K562 (cell line): ENCODE data around the gene B4GALNT2. TPM values are rescaled to one million over a fixed set of nuclear protein-coding genes. Genes with fewer than 3 reads are reported as not detected.

Source experiments
- ZNF830 ChIP-seq: fragments of 250-450 bp; sonication (Bioruptor Pico); IDR thresholded peaks from 2 replicates; pipeline ENCODE4 v1.5.0; 2021; ENCODE audit warnings: mild to moderate bottlenecking
- polyA plus RNA-seq, 8 experiments: library from polyadenylated mRNA; depleted of rRNA in 4 of 8; stranded (reverse) in 5 of 8; unstranded in 3 of 8; fragments of >200 nt; fragmentation: Nextera tagmentation in 2 of 8; fragmentation: Illumina TruSeq in 1 of 8; extraction: Ambion mirVana in 2 of 8; extraction: Trizol in 1 of 8; gene quantifications; 2 replicates each; pipeline versions ENCODE4 v1.2.1 to v1.2.3, GENCODE V29; 2011 to 2014; ENCODE audit warnings: inconsistent platforms in 1 of 8, missing spikeins in 1 of 8
- total RNA-seq, 7 experiments: library from RNA; depleted of rRNA in 6 of 7; stranded (reverse); fragments of >200 nt in 6 of 7; fragmentation: Illumina TruSeq in 2 of 7; extraction: Trizol in 2 of 7; gene quantifications; 2 replicates each; pipeline versions ENCODE4 v1.2.1 to v1.2.3, GENCODE V29; 2011 to 2021; ENCODE audit warnings: low replicate concordance in 1 of 7
- TF ChIP-seq, protein P1 (sequence below): fragments of 450-650 bp; IDR thresholded peaks from 2 replicates; pipeline ENCODE4 v1.6.1; 2018; ENCODE audit not compliant: partially characterized antibody
- TF ChIP-seq, protein P2 (sequence below): fragments of 200-600 bp; sonication (generic); IDR thresholded peaks from one replicate; pipeline ENCODE4 v1.6.1; 2012; ENCODE audit warnings: mild to moderate bottlenecking, low read depth, low read length, inconsistent platforms

Gene B4GALNT2
- total and polyA plus RNA-seq, 9 of the 15 experiments (the other 6 are each of a cell fraction or from before 2014, with no cell fraction given): not detected

DNA sequence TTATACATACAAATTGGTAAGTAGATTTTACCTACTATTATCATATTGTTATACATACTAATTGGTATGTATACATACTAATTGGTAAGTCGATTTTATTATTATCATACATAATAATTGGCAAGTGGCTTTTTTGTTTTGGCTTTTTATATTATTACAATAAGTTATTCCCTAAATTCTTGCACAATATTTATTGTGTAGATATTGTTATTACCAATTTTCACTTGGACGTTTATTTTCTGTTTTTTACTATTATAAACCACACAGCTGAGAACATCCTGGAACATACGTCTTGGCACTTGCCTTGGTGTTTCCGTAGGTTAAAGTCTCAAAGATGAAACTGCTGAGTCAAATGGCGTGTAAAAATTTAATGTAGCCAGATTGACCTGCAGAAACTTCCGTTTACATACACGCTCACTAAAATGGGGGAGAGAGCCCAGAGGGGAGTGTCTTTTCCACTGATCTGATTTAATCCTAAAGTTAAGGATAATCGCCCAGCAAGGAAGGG is 58.9 kb downstream of the B4GALNT2 start (continued):
- TF ChIP-seq, protein P1, sequence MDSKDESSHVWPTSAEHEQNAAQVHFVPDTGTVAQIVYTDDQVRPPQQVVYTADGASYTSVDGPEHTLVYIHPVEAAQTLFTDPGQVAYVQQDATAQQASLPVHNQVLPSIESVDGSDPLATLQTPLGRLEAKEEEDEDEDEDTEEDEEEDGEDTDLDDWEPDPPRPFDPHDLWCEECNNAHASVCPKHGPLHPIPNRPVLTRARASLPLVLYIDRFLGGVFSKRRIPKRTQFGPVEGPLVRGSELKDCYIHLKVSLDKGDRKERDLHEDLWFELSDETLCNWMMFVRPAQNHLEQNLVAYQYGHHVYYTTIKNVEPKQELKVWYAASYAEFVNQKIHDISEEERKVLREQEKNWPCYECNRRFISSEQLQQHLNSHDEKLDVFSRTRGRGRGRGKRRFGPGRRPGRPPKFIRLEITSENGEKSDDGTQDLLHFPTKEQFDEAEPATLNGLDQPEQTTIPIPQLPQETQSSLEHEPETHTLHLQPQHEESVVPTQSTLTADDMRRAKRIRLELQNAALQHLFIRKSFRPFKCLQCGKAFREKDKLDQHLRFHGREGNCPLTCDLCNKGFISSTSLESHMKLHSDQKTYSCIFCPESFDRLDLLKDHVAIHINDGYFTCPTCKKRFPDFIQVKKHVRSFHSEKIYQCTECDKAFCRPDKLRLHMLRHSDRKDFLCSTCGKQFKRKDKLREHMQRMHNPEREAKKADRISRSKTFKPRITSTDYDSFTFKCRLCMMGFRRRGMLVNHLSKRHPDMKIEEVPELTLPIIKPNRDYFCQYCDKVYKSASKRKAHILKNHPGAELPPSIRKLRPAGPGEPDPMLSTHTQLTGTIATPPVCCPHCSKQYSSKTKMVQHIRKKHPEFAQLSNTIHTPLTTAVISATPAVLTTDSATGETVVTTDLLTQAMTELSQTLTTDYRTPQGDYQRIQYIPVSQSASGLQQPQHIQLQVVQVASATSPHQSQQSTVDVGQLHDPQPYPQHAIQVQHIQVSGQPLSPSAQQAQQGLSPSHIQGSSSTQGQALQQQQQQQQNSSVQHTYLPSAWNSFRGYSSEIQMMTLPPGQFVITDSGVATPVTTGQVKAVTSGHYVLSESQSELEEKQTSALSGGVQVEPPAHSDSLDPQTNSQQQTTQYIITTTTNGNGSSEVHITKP: no peak
- TF ChIP-seq, protein P2, sequence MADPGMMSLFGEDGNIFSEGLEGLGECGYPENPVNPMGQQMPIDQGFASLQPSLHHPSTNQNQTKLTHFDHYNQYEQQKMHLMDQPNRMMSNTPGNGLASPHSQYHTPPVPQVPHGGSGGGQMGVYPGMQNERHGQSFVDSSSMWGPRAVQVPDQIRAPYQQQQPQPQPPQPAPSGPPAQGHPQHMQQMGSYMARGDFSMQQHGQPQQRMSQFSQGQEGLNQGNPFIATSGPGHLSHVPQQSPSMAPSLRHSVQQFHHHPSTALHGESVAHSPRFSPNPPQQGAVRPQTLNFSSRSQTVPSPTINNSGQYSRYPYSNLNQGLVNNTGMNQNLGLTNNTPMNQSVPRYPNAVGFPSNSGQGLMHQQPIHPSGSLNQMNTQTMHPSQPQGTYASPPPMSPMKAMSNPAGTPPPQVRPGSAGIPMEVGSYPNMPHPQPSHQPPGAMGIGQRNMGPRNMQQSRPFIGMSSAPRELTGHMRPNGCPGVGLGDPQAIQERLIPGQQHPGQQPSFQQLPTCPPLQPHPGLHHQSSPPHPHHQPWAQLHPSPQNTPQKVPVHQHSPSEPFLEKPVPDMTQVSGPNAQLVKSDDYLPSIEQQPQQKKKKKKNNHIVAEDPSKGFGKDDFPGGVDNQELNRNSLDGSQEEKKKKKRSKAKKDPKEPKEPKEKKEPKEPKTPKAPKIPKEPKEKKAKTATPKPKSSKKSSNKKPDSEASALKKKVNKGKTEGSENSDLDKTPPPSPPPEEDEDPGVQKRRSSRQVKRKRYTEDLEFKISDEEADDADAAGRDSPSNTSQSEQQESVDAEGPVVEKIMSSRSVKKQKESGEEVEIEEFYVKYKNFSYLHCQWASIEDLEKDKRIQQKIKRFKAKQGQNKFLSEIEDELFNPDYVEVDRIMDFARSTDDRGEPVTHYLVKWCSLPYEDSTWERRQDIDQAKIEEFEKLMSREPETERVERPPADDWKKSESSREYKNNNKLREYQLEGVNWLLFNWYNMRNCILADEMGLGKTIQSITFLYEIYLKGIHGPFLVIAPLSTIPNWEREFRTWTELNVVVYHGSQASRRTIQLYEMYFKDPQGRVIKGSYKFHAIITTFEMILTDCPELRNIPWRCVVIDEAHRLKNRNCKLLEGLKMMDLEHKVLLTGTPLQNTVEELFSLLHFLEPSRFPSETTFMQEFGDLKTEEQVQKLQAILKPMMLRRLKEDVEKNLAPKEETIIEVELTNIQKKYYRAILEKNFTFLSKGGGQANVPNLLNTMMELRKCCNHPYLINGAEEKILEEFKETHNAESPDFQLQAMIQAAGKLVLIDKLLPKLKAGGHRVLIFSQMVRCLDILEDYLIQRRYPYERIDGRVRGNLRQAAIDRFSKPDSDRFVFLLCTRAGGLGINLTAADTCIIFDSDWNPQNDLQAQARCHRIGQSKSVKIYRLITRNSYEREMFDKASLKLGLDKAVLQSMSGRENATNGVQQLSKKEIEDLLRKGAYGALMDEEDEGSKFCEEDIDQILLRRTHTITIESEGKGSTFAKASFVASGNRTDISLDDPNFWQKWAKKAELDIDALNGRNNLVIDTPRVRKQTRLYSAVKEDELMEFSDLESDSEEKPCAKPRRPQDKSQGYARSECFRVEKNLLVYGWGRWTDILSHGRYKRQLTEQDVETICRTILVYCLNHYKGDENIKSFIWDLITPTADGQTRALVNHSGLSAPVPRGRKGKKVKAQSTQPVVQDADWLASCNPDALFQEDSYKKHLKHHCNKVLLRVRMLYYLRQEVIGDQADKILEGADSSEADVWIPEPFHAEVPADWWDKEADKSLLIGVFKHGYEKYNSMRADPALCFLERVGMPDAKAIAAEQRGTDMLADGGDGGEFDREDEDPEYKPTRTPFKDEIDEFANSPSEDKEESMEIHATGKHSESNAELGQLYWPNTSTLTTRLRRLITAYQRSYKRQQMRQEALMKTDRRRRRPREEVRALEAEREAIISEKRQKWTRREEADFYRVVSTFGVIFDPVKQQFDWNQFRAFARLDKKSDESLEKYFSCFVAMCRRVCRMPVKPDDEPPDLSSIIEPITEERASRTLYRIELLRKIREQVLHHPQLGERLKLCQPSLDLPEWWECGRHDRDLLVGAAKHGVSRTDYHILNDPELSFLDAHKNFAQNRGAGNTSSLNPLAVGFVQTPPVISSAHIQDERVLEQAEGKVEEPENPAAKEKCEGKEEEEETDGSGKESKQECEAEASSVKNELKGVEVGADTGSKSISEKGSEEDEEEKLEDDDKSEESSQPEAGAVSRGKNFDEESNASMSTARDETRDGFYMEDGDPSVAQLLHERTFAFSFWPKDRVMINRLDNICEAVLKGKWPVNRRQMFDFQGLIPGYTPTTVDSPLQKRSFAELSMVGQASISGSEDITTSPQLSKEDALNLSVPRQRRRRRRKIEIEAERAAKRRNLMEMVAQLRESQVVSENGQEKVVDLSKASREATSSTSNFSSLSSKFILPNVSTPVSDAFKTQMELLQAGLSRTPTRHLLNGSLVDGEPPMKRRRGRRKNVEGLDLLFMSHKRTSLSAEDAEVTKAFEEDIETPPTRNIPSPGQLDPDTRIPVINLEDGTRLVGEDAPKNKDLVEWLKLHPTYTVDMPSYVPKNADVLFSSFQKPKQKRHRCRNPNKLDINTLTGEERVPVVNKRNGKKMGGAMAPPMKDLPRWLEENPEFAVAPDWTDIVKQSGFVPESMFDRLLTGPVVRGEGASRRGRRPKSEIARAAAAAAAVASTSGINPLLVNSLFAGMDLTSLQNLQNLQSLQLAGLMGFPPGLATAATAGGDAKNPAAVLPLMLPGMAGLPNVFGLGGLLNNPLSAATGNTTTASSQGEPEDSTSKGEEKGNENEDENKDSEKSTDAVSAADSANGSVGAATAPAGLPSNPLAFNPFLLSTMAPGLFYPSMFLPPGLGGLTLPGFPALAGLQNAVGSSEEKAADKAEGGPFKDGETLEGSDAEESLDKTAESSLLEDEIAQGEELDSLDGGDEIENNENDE: no peak
- no peak for TF ChIP-seq ZNF830
